ENCODE results near the gene RALGAPA2.
A peak's percentile ranks its signal among the peaks of the same experiment; 100 is the strongest.

The RALGAPA2 gene

DNA sequence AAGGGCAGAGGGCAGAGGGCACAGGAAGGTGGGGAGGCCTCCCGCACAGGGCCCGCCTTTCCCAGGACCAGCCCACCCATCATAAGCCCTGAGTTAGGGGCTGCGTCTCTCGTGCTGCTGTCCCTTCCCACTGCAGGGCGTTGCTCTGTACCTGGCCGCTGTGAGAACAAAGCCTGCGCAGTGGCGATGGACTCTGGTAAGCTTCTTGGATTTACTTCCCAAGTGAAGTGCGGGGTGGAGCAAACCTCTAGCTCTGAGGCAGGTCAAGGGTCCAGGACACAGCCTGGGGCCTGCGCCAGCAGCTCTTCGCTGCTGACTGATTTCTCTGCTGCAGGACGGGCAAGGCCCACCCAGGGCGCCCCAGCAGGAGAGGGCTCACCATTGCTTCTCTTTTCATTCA lies 320.7 kb downstream of the RALGAPA2 start:
- Histone ChIP-seq H3K36me3 (ENCODE audit: control insufficient read depth, insufficient read depth, low read length) (0 out of 2 replicates have a peak, but pooled peaks cover 3% of the 10 kb centered on the region), H3K27me3 (ENCODE audit: control insufficient read depth, insufficient read depth, low read length) (no peaks in the 10 kb centered on the region), H3K27ac (ENCODE audit: low read depth, low read length) (no peak overlapping the region)

GRCh38 chr20:20391115-20391514 lies 321.3 kb downstream of the RALGAPA2 start:
- Histone ChIP-seq H3K4me1 (ENCODE audit: control insufficient read depth, insufficient read depth, low read length) (no peaks in the 10 kb centered on the region), H3K27ac (ENCODE audit: low read depth, low read length) (no peak overlapping the region), H3K27me3 (ENCODE audit: control insufficient read depth, insufficient read depth, low read length) (no peaks in the 10 kb centered on the region), H3K9ac (ENCODE audit: low read length) (no peak overlapping the region), H3K4me3 (ENCODE audit: low read depth, low read length) (no peak overlapping the region), H3K36me3 (ENCODE audit: control insufficient read depth, insufficient read depth, low read length) (0 out of 2 replicates have a peak, but pooled peaks cover 3% of the 10 kb centered on the region), H3K9me3 (ENCODE audit: control insufficient read depth, insufficient read depth, low read depth, low read length) (no peaks in the 10 kb centered on the region)

More for the DNA sequence above, 320.7 kb downstream of the RALGAPA2 start:
- no peak overlapping the region for H3K4me3 ChIP-seq (ENCODE audit: low read depth, low read length)
- no peaks in the 10 kb centered on the region for H3K4me1 ChIP-seq (ENCODE audit: control insufficient read depth, insufficient read depth, low read length)
- no peak overlapping the region for H3K9ac ChIP-seq (ENCODE audit: low read length)
- H3K9me3 ChIP-seq (ENCODE audit: control insufficient read depth, insufficient read depth, low read depth, low read length), result no peaks in the 10 kb centered on the region

GRCh38 chr20:20390393-20390792 lies 322.1 kb downstream of the RALGAPA2 start:
- H3K9me3 ChIP-seq (ENCODE audit: control insufficient read depth, insufficient read depth, low read depth, low read length), result no peaks in the 10 kb centered on the region
- H3K36me3 ChIP-seq (ENCODE audit: control insufficient read depth, insufficient read depth, low read length), result 0 out of 2 replicates have a peak, but pooled peaks cover 3% of the 10 kb centered on the region
- no peaks in the 10 kb centered on the region for H3K27me3 ChIP-seq (ENCODE audit: control insufficient read depth, insufficient read depth, low read length)
- no peak overlapping the region for H3K27ac ChIP-seq (ENCODE audit: low read depth, low read length)
- no peaks in the 10 kb centered on the region for H3K4me1 ChIP-seq (ENCODE audit: control insufficient read depth, insufficient read depth, low read length)
- H3K9ac ChIP-seq (ENCODE audit: low read length), result no peak overlapping the region
- no peak overlapping the region for H3K4me3 ChIP-seq (ENCODE audit: low read depth, low read length)

DNA sequence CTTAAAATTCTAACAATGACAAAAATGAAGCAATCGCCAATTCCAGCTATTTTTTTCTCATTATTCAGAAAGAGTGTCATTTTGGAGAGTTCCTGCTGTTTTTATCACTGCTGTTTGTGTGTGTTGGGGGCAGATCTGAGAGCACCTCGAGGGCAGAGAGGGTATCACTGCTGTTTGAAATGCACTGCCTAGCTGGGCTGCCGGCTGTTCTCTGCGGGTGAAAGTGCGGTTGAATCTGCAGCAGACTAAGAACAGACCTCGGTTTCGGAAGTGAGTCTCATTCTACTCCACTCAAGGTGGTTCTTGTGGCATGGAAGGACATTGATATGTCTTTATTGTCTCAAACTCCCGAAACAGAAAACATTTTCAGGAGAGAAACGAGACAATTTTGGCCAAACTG lies 326.3 kb downstream of the RALGAPA2 start:
- peaks cover 1% of the 10 kb centered on the region; the same call in 1 of the 2 replicates for H3K9me3 ChIP-seq (ENCODE audit: control insufficient read depth, insufficient read depth, low read depth, low read length)
- H3K9ac ChIP-seq (ENCODE audit: low read length), result no peak overlapping the region
- H3K27me3 ChIP-seq (ENCODE audit: control insufficient read depth, insufficient read depth, low read length), result no peaks in the 10 kb centered on the region
- no peaks in the 10 kb centered on the region for H3K36me3 ChIP-seq (ENCODE audit: control insufficient read depth, insufficient read depth, low read length)
- H3K27ac ChIP-seq (ENCODE audit: low read depth, low read length), result no peak overlapping the region
- H3K4me1 ChIP-seq (ENCODE audit: control insufficient read depth, insufficient read depth, low read length), result no peaks in the 10 kb centered on the region
- no peak overlapping the region for H3K4me3 ChIP-seq (ENCODE audit: low read depth, low read length)

DNA sequence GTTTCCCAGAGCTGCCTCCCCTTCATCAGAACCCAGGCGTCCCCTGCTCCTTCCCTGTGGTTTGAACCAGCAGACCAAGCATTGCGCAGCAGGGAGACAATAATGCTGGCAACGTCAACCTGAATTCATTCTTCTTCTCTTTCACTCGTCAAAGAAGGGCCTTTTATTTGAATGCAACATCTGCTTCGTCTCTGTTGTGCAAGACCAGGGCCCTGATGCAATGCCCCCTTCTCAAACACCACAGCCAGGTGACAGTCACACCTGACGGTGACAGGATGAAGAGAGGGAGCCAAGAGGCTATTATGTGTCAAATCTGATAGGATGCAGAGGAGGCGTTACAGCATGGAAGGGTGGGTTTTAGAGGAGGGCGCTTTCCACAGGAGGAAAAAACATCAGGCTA lies 336.6 kb downstream of the RALGAPA2 start:
- Histone ChIP-seq H3K27ac (ENCODE audit: low read depth, low read length) (no peak overlapping the region), H3K36me3 (ENCODE audit: control insufficient read depth, insufficient read depth, low read length) (no peaks in the 10 kb centered on the region), H3K9me3 (ENCODE audit: control insufficient read depth, insufficient read depth, low read depth, low read length) (peaks cover 14% of the 10 kb centered on the region), H3K4me1 (ENCODE audit: control insufficient read depth, insufficient read depth, low read length) (peaks cover 27% of the 10 kb centered on the region), H3K4me3 (ENCODE audit: low read depth, low read length) (no peak overlapping the region), H3K27me3 (ENCODE audit: control insufficient read depth, insufficient read depth, low read length) (peaks cover 56% of the 10 kb centered on the region), H3K9ac (ENCODE audit: low read length) (no peak overlapping the region)

- Histone ChIP-seq H3K9me3 (ENCODE audit: control insufficient read depth, insufficient read depth, low read depth, low read length) (no peaks in the 10 kb centered on the region), H3K27ac (ENCODE audit: low read depth, low read length) (no peak overlapping the region), H3K9ac (ENCODE audit: low read length) (no peak overlapping the region), H3K4me3 (ENCODE audit: low read depth, low read length) (no peak overlapping the region), H3K36me3 (ENCODE audit: control insufficient read depth, insufficient read depth, low read length) (no peaks in the 10 kb centered on the region), H3K27me3 (ENCODE audit: control insufficient read depth, insufficient read depth, low read length) (peaks cover 82% of the 10 kb centered on the region), H3K4me1 (ENCODE audit: control insufficient read depth, insufficient read depth, low read length) (peaks cover 35% of the 10 kb centered on the region)
Observed at GRCh38 chr20:20373091-20373571, 339.3 kb downstream of the RALGAPA2 start.

- peaks cover 97% of the 10 kb centered on the region for H3K27me3 ChIP-seq (ENCODE audit: control insufficient read depth, insufficient read depth, low read length)
Observed at GRCh38 chr20:20371681-20372080, 340.8 kb downstream of the RALGAPA2 start.

GRCh38 chr20:20371083-20371482 lies 341.4 kb downstream of the RALGAPA2 start:
- H3K9me3 ChIP-seq (ENCODE audit: control insufficient read depth, insufficient read depth, low read depth, low read length), result no peaks in the 10 kb centered on the region
- H3K9ac ChIP-seq (ENCODE audit: low read length), result peak overlapping the region; percentile 51
- peaks cover 99% of the 10 kb centered on the region for H3K27me3 ChIP-seq (ENCODE audit: control insufficient read depth, insufficient read depth, low read length)
- peaks cover 38% of the 10 kb centered on the region for H3K4me1 ChIP-seq (ENCODE audit: control insufficient read depth, insufficient read depth, low read length)
- peak overlapping the region; percentile 45; the same call in 1 of the 2 replicates for H3K27ac ChIP-seq (ENCODE audit: low read depth, low read length)
- no peaks in the 10 kb centered on the region for H3K36me3 ChIP-seq (ENCODE audit: control insufficient read depth, insufficient read depth, low read length)
- peak overlapping the region; percentile 64 for H3K4me3 ChIP-seq (ENCODE audit: low read depth, low read length)

More at GRCh38 chr20:20371681-20372080, 340.8 kb downstream of the RALGAPA2 start:
- H3K27ac ChIP-seq (ENCODE audit: low read depth, low read length), result peak overlapping the region; percentile 53; the same call in 1 of the 2 replicates
- no peaks in the 10 kb centered on the region for H3K9me3 ChIP-seq (ENCODE audit: control insufficient read depth, insufficient read depth, low read depth, low read length)
- no peaks in the 10 kb centered on the region for H3K36me3 ChIP-seq (ENCODE audit: control insufficient read depth, insufficient read depth, low read length)
- peaks cover 35% of the 10 kb centered on the region for H3K4me1 ChIP-seq (ENCODE audit: control insufficient read depth, insufficient read depth, low read length)
- peak overlapping the region; percentile 64 for H3K4me3 ChIP-seq (ENCODE audit: low read depth, low read length)
- peak overlapping the region; percentile 51 for H3K9ac ChIP-seq (ENCODE audit: low read length)

DNA sequence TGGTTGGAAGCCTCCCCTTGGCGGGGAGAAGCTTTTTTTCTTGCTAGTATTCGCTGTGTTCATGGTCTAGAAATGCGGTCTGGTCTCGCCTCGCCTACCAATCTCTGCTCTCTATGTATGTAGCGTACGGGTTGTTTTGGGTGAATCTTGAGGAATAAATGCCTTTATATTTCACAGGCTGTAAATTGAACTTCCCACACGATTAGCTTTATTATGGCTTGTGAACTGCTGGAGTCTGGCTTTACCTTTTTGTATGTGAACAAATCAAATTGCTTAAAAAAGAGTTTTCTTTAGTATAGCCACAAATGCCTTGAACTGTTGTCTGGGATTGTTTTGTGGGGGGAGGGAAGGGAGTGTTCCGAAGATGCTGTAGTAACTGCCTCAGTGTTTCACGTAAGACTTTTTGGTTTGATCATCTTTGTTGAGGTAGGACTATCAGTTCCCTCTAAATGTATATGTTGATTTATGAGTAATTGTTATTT lies 342.3 kb downstream of the RALGAPA2 start:
- H3K9ac ChIP-seq (ENCODE audit: low read length), result peak overlapping the region; percentile 65
- no peaks in the 10 kb centered on the region for H3K9me3 ChIP-seq (ENCODE audit: control insufficient read depth, insufficient read depth, low read depth, low read length)
- peak overlapping the region; percentile 64 for H3K4me3 ChIP-seq (ENCODE audit: low read depth, low read length)
- peaks cover 47% of the 10 kb centered on the region for H3K4me1 ChIP-seq (ENCODE audit: control insufficient read depth, insufficient read depth, low read length)
- peaks cover 99% of the 10 kb centered on the region for H3K27me3 ChIP-seq (ENCODE audit: control insufficient read depth, insufficient read depth, low read length)
- H3K27ac ChIP-seq (ENCODE audit: low read depth, low read length), result no peak overlapping the region
- no peaks in the 10 kb centered on the region for H3K36me3 ChIP-seq (ENCODE audit: control insufficient read depth, insufficient read depth, low read length)

GRCh38 chr20:20369250-20370093 lies 343.0 kb downstream of the RALGAPA2 start:
- Histone ChIP-seq H3K9me3 (ENCODE audit: control insufficient read depth, insufficient read depth, low read depth, low read length) (no peaks in the 10 kb centered on the region), H3K4me1 (ENCODE audit: control insufficient read depth, insufficient read depth, low read length) (peaks cover 49% of the 10 kb centered on the region), H3K4me3 (ENCODE audit: low read depth, low read length) (peak overlapping the region; percentile 64), H3K27ac (ENCODE audit: low read depth, low read length) (no peak overlapping the region), H3K9ac (ENCODE audit: low read length) (peak overlapping the region; percentile 65), H3K36me3 (ENCODE audit: control insufficient read depth, insufficient read depth, low read length) (no peaks in the 10 kb centered on the region), H3K27me3 (ENCODE audit: control insufficient read depth, insufficient read depth, low read length) (peaks cover 99% of the 10 kb centered on the region)
